ENCODE results near the gene DUSP7. TPM values are rescaled to one million over a fixed set of nuclear protein-coding genes. Genes with fewer than 3 reads are reported as not detected.

DUSP7 gene
- total and polyA plus RNA-seq, 2 donors (not counting 3 experiments of a cell fraction or from before 2014, with no cell fraction given), result 29.2 to 37.7 TPM

DNA sequence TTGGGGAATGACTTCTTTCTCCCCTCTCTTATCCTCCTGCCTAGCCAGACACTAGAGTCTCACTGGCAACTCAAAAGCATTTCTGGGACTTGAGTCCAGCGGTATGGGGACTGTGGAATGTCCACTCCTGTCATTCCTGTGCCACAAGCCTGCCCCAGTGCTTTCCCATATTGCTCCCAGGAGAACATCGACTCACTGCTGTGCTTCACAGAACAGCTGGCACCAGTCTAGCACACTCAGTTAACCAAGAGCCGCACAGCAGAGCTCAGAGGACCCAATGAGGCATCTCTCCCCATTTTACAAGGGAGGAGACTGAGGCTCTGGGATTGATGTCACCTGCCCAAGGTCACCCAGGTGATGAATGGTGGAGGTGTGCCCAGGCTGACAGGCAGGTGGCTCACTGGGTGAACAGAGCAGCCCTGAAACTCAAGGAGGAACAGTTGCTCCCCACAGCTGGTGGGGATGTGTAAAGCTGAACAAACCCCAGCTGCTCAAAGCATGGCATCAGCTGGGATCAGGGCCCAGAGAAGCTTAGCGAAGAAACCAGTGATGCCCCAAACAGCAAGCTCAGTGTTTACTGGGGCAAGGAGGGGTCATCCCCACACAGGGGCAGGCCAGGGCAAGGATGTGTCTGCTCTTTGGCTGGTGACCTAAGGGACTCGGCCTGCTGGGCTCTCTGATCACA is 35.4 kb upstream of the DUSP7 start:
- Histone ChIP-seq H3K27ac (ENCODE audit: insufficient read depth, low read depth, low read length) (no peak overlapping the region), H3K9ac (replicated peaks; ENCODE audit: extremely low read depth, insufficient read depth, low read length) (no peak overlapping the region), H3K9me3 (replicated peaks; ENCODE audit: control insufficient read depth, insufficient read depth, low read length) (no peaks in the 10 kb centered on the region), H4K20me1 (replicated peaks; ENCODE audit: control insufficient read depth, extremely low read depth, insufficient read depth, low read length) (no peaks in the 10 kb centered on the region), H3K4me1 (ENCODE audit: control insufficient read depth, extremely low read depth, insufficient read depth, low read length) (peaks cover 55% of the 10 kb centered on the region), H3K4me2 (ENCODE audit: insufficient read depth, low read length) (no peak overlapping the region), H3K27me3 (ENCODE audit: control insufficient read depth in 2 of 2, insufficient read depth in 2 of 2, low read length in 2 of 2) (no peaks in the 10 kb centered on the region), H3K9me1 (replicated peaks; ENCODE audit: control insufficient read depth, extremely low read depth, insufficient read depth, low read length) (no peaks in the 10 kb centered on the region), H2AFZ (ENCODE audit: low read depth, low read length) (no peak overlapping the region), H3K36me3 (ENCODE audit: control insufficient read depth in 2 of 2, extremely low read depth in 1 of 2, insufficient read depth in 2 of 2, low read length in 2 of 2) (no peaks in the 10 kb centered on the region), H3K79me2 (ENCODE audit: control insufficient read depth, insufficient read depth, low read length) (no peaks in the 10 kb centered on the region), H3K4me3 (replicated peaks in 1 of 3; ENCODE audit: insufficient read depth in 1 of 3, low read depth in 1 of 3, low read length in 3 of 3) (no peak overlapping the region)
- CTCF ChIA-PET, result interaction anchor here (1.0 kb wide), 1 partner anchor 90 kb away, joined by 3 read pairs; no protein-coding TSS in a partner anchor
- BruUV-seq (replicated peaks), result no TSS peak
- no peak for FAIRE-seq
- intact Hi-C loops (cut with micrococcal nuclease), result loop anchor here (2.0 kb wide), 1 partner anchor 29 kb away; no protein-coding TSS in a partner anchor
- TF ChIP-seq GATA2 (IDR thresholded peaks at IDR 0.05; ENCODE audit: insufficient read depth, insufficient read length, low read depth, low read length) (no peak), MYC (IDR thresholded peaks at IDR 0.05; ENCODE audit: low read depth, low read length) (no peak), POLR2AphosphoS5 (IDR thresholded peaks at IDR 0.05; ENCODE audit: insufficient read depth, low read depth, low read length) (no peak), POLR2A (IDR thresholded peaks at IDR 0.05; ENCODE audit: low read depth, low read length) (no peak), FOS (IDR thresholded peaks at IDR 0.05; ENCODE audit: borderline replicate concordance, insufficient read depth, low read length) (no peak), JUN (IDR thresholded peaks at IDR 0.05; ENCODE audit: borderline replicate concordance, insufficient read depth, insufficient read length, low read depth) (no peak), EZH2 (IDR thresholded peaks at IDR 0.05; ENCODE audit: borderline replicate concordance, low read depth, low read length, severe bottlenecking) (no peak)
- TF ChIP-seq, protein P1, sequence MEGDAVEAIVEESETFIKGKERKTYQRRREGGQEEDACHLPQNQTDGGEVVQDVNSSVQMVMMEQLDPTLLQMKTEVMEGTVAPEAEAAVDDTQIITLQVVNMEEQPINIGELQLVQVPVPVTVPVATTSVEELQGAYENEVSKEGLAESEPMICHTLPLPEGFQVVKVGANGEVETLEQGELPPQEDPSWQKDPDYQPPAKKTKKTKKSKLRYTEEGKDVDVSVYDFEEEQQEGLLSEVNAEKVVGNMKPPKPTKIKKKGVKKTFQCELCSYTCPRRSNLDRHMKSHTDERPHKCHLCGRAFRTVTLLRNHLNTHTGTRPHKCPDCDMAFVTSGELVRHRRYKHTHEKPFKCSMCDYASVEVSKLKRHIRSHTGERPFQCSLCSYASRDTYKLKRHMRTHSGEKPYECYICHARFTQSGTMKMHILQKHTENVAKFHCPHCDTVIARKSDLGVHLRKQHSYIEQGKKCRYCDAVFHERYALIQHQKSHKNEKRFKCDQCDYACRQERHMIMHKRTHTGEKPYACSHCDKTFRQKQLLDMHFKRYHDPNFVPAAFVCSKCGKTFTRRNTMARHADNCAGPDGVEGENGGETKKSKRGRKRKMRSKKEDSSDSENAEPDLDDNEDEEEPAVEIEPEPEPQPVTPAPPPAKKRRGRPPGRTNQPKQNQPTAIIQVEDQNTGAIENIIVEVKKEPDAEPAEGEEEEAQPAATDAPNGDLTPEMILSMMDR (IDR thresholded peaks at IDR 0.05; ENCODE audit: extremely low read depth in 1 of 2, insufficient read depth in 1 of 2, low read depth in 1 of 2, low read length in 2 of 2), result no peak
- TF ChIP-seq, protein P2, sequence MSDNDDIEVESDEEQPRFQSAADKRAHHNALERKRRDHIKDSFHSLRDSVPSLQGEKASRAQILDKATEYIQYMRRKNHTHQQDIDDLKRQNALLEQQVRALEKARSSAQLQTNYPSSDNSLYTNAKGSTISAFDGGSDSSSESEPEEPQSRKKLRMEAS (IDR thresholded peaks at IDR 0.05; ENCODE audit: insufficient read depth, insufficient read length), result no peak
- POLR2A ChIA-PET, result no interaction called here
- no peak for DNase-seq (ENCODE audit: low read depth, low spot score)
- dilution Hi-C loops (cut with MboI; ENCODE audit: extremely low pct_ligation_motif_present, low sequenced_read_pairs), result no loop called here
